HepG2 (cell line): ENCODE data around the gene SIX3. TPM values are rescaled to one million over a fixed set of nuclear protein-coding genes. Genes with fewer than 3 reads are reported as not detected.

Experiments
- ATAC-seq: fragments of 200-7000 bp; cut with Tn5 transposase; 3 replicates; pipeline ENCODE4 v1.9.1; 2020; ENCODE audit warnings: mild to moderate bottlenecking, moderate library complexity
- BruUV-seq: library from RNA; stranded (reverse); fragments of 400-500 nt; replicated peaks from 2 replicates; lab custom pipeline; 2021; lab: Mats Ljungman, UMichigan
- CTCF ChIA-PET: fragments of 300-600 bp; formaldehyde crosslinking; extraction: SDS; loops from one replicate; lab custom pipeline; 2021; ENCODE audit warnings: low total read pairs, inconsistent platforms, low intra/inter-chr PET ratio; lab: Yijun Ruan, JAX
- POLR2A ChIA-PET: fragments of 350-600 bp; sonication (Branson Sonifier 250); formaldehyde crosslinking; loops from one replicate; lab custom pipeline; 2020; ENCODE audit warnings: antibody characterized with exemption, inconsistent platforms; lab: Yijun Ruan, JAX
- DNase-seq: peaks from one replicate; pipeline ENCODE4 v3.0.0-alpha.2; 2015; ENCODE audit warnings: low spot score
- FAIRE-seq: peaks from 3 replicates; lab custom pipeline; 2011; peaks lifted over from hg19 to GRCh38; lab: Jason Lieb, UNC
- H2AFZ ChIP-seq: one replicate; pipeline ENCODE4 v1.6.1; 2011; ENCODE audit warnings: low read length, inconsistent platforms
- H3K27ac ChIP-seq: fragments of 300-600 bp; 3 replicates; pipeline ENCODE4 v1.8.0; 2011; ENCODE audit warnings: mixed run types, mild to moderate bottlenecking, mixed read lengths, low read length, inconsistent platforms; ENCODE audit not compliant: insufficient read depth; ENCODE audit errors: extremely low read length
- H3K27me3 ChIP-seq, 2 experiments: fragments of 200-600 bp in 1 of 2; 2 replicates in 1 of 2; 3 replicates in 1 of 2; pipeline versions ENCODE4 v1.6.0 to v1.8.0; 2011; ENCODE audit warnings: low read length in 2 of 2, mild to moderate bottlenecking in 2 of 2, moderate library complexity in 2 of 2, inconsistent platforms in 1 of 2; ENCODE audit not compliant: insufficient read depth in 2 of 2, control insufficient read depth in 1 of 2
- H3K36me3 ChIP-seq, 2 experiments: fragments of 200-600 bp in 1 of 2; replicated peaks in 1 of 2; 2 replicates in 1 of 2; 3 replicates in 1 of 2; pipeline versions ENCODE4 v1.5.1 to v1.8.0; 2011; ENCODE audit warnings: low read length in 2 of 2, inconsistent platforms in 1 of 2; ENCODE audit not compliant: insufficient read depth in 2 of 2, control insufficient read depth in 1 of 2
- H3K4me1 ChIP-seq: 2 replicates; pipeline ENCODE4 v1.5.1; 2012; ENCODE audit warnings: low read length, inconsistent platforms; ENCODE audit not compliant: insufficient read depth
- H3K4me2 ChIP-seq: 2 replicates; pipeline ENCODE4 v1.6.0; 2011; ENCODE audit warnings: low read depth, low read length, inconsistent platforms
- H3K4me3 ChIP-seq, 3 experiments: fragments of 200-600 bp in 1 of 3; sonication (generic), shearing (Covaris generic) in 1 of 3; replicated peaks in 1 of 3; 2 replicates each; pipeline ENCODE4 v1.5.1; 2011 to 2016; ENCODE audit warnings: low read length in 3 of 3, inconsistent platforms in 2 of 3, low read depth in 2 of 3, mild to moderate bottlenecking in 2 of 3, control low read depth in 1 of 3, mixed read lengths in 1 of 3; ENCODE audit not compliant: insufficient read depth in 1 of 3
- H3K79me2 ChIP-seq: one replicate; pipeline ENCODE4 v1.6.1; 2011; ENCODE audit warnings: low read length, inconsistent platforms; ENCODE audit not compliant: insufficient read depth
- H3K9ac ChIP-seq: 2 replicates; pipeline ENCODE4 v1.6.0; 2011; ENCODE audit warnings: mild to moderate bottlenecking, low read depth, low read length, inconsistent platforms; ENCODE audit not compliant: insufficient read depth
- H3K9me3 ChIP-seq: 2 replicates; pipeline ENCODE4 v1.5.1; 2012; ENCODE audit warnings: mild to moderate bottlenecking, low read length
- H4K20me1 ChIP-seq: 2 replicates; pipeline ENCODE4 v1.6.0; 2011; ENCODE audit warnings: inconsistent platforms, mild to moderate bottlenecking, low read length, moderate library complexity; ENCODE audit not compliant: insufficient read depth
- ATF7-NPFF ChIP-seq: sonication (generic); formaldehyde crosslinking; IDR thresholded peaks from 2 replicates; pipeline ENCODE4 v1.8.1; 2023; ENCODE audit warnings: mild to moderate bottlenecking, low read depth, missing genetic modification reagents, moderate library complexity
- JUN ChIP-seq: sonication (generic); formaldehyde crosslinking; IDR thresholded peaks from 2 replicates; pipeline ENCODE4 v1.4.0; 2020; ENCODE audit warnings: mild to moderate bottlenecking, missing genetic modification reagents
- ONECUT2 ChIP-seq: sonication (generic); formaldehyde crosslinking; IDR thresholded peaks from 2 replicates; pipeline ENCODE4 v1.4.0; 2020; ENCODE audit warnings: missing genetic modification reagents
- TCF7 ChIP-seq: sonication (generic); IDR thresholded peaks from 2 replicates; pipeline ENCODE4 v1.6.1; 2016; ENCODE audit warnings: antibody characterized with exemption, low read depth
- YEATS4 ChIP-seq: sonication (generic); formaldehyde crosslinking; IDR thresholded peaks from 2 replicates; pipeline ENCODE4 v1.4.0; 2020; ENCODE audit warnings: missing genetic modification reagents, borderline replicate concordance
- ZNF282 ChIP-seq: fragments of 450-650 bp; IDR thresholded peaks from 2 replicates; pipeline ENCODE4 v1.6.1; 2018; ENCODE audit not compliant: partially characterized antibody
- ZNF558 ChIP-seq: sonication (generic); formaldehyde crosslinking; IDR thresholded peaks from 2 replicates; pipeline ENCODE4 v1.9.0; 2022; ENCODE audit warnings: mild to moderate bottlenecking, missing genetic modification reagents, borderline replicate concordance
- ZNF598 ChIP-seq: sonication (generic); formaldehyde crosslinking; IDR thresholded peaks from 2 replicates; pipeline ENCODE4 v1.5.1; 2020; ENCODE audit warnings: mild to moderate bottlenecking, missing genetic modification reagents, borderline replicate concordance
- ZNF83 ChIP-seq: sonication (generic); formaldehyde crosslinking; IDR thresholded peaks from 2 replicates; pipeline ENCODE4 v1.4.0; 2020; ENCODE audit warnings: missing genetic modification reagents, mild to moderate bottlenecking, borderline replicate concordance
- WGBS: methylation state at CpG from one replicate; pipeline ENCODE4 v1.1.6; 2017; ENCODE audit warnings: low lambda C conversion rate; 5-methylcytosine and 5-hydroxymethylcytosine counted together
- in situ Hi-C: cut with HindIII; loops from 2 replicates; pipeline ENCODE4 v1.10.0; 2017; ENCODE audit warnings: low pct_unique_long_range_greater_than_20kb; ENCODE audit not compliant: extremely low pct_ligation_motif_present
- intact Hi-C: fragments of 100-400 bp; cut with micrococcal nuclease; formaldehyde crosslinking; loops from one replicate; pipeline ENCODE4 v1.10.0; 2022; ENCODE audit not compliant: unreplicated experiment
- polyA plus RNA-seq, 8 experiments: library from polyadenylated mRNA; depleted of rRNA in 3 of 8; stranded (reverse) in 7 of 8; unstranded in 1 of 8; fragments of >200 nt; fragmentation: Illumina TruSeq in 4 of 8; extraction: Trizol in 4 of 8; gene quantifications; 2 replicates each; pipeline versions ENCODE4 v1.2.1 to v1.2.3, GENCODE V29; 2011 to 2016; ENCODE audit warnings: low read depth in 4 of 8, missing spikeins in 1 of 8, mixed read lengths in 1 of 8; ENCODE audit not compliant: insufficient read depth in 1 of 8
- total RNA-seq, 5 experiments: library from RNA; depleted of rRNA; stranded (reverse); fragments of >200 nt; fragmentation: Illumina TruSeq; extraction: Trizol; gene quantifications; 2 replicates each; pipeline ENCODE4 v1.2.3, GENCODE V29; 2016; ENCODE audit warnings: low read depth in 1 of 5
- TF ChIP-seq, protein P1 (sequence below): sonication (generic); formaldehyde crosslinking; IDR thresholded peaks from 2 replicates; pipeline ENCODE4 v1.9.0; 2021; ENCODE audit warnings: missing genetic modification reagents, mild to moderate bottlenecking, borderline replicate concordance
- TF ChIP-seq, protein P2 (sequence below): IDR thresholded peaks from 2 replicates; pipeline ENCODE4 v1.6.1; 2016; ENCODE audit warnings: missing compliant biosample characterization, missing genetic modification reagents, borderline replicate concordance

Gene SIX3
- total and polyA plus RNA-seq, 2 of the 13 experiments (the other 11 are each of a cell fraction or from before 2014, with no cell fraction given) = not detected

DNA sequence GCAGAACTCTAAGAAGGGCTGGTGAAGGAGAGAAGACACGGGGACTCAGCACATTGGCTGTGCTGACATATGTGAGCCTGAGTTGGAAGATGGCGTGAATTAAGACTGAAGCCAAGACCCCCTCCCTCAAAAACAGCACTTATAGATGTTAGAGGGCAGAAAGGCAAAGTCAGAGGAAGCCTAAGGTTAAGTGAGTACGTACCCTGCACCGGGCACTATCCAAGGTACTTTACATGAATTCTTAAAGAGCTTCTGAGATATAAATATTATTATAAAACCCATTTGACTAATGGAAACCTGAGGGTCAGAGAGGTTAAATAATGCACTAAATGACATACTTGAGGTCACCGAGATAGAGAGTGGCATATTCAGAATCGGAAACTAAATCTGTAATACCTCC is 25.6 kb downstream of the SIX3 start:
- intact Hi-C loops = no loop called here

More for the DNA sequence above, 25.6 kb downstream of the SIX3 start:
- BruUV-seq = no TSS peak
- Histone ChIP-seq H2AFZ (no peak overlapping the region), H3K4me2 (no peak overlapping the region), H3K4me1 (no peaks in the 10 kb centered on the region), H3K9ac (no peak overlapping the region), H3K27me3 (peaks cover 0 to 45% of the 10 kb centered on the region in 2 experiments; a peak in 3 of 5 replicates), H3K36me3 (no peaks in the 10 kb centered on the region), H3K27ac (no peak overlapping the region), H3K4me3 (no peak overlapping the region), H3K9me3 (no peaks in the 10 kb centered on the region), H3K79me2 (no peaks in the 10 kb centered on the region), H4K20me1 (no peaks in the 10 kb centered on the region)
- DNase-seq = no peak
- TF ChIP-seq ATF7-NPFF (no peak), ZNF558 (CRISPR knock-in tag) (no peak), JUN (CRISPR knock-in tag) (no peak), YEATS4 (no peak), TCF7 (no peak), ZNF282 (no peak), ZNF83 (CRISPR knock-in tag) (no peak), ZNF598 (CRISPR knock-in tag) (no peak), ONECUT2 (CRISPR knock-in tag) (no peak)
- TF ChIP-seq, protein P1, sequence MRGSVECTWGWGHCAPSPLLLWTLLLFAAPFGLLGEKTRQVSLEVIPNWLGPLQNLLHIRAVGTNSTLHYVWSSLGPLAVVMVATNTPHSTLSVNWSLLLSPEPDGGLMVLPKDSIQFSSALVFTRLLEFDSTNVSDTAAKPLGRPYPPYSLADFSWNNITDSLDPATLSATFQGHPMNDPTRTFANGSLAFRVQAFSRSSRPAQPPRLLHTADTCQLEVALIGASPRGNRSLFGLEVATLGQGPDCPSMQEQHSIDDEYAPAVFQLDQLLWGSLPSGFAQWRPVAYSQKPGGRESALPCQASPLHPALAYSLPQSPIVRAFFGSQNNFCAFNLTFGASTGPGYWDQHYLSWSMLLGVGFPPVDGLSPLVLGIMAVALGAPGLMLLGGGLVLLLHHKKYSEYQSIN = no peak
- TF ChIP-seq, protein P2, sequence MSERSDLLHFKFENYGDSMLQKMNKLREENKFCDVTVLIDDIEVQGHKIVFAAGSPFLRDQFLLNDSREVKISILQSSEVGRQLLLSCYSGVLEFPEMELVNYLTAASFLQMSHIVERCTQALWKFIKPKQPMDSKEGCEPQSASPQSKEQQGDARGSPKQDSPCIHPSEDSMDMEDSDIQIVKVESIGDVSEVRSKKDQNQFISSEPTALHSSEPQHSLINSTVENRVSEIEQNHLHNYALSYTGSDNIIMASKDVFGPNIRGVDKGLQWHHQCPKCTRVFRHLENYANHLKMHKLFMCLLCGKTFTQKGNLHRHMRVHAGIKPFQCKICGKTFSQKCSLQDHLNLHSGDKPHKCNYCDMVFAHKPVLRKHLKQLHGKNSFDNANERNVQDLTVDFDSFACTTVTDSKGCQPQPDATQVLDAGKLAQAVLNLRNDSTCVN (CRISPR knock-in tag) = no peak
- ATAC-seq = no peak
- FAIRE-seq = no peak
- WGBS = 48% methylated on average over 6 of the region's 6 CpGs
- ChIA-PET POLR2A (no interaction called here), CTCF (no interaction called here)
- in situ Hi-C loops = no loop called here
